Measurements from ENCODE around the gene C12orf60. TPM values are rescaled to one million over a fixed set of nuclear protein-coding genes. Genes with fewer than 3 reads are reported as not detected.

The C12orf60 gene
- total RNA-seq, 3 donors from 2014 or later (not counting 1 experiment from before 2014, with no cell fraction given): 0.28 to 0.79 (median 0.33) TPM

GRCh38 chr12:14770496-14771461, 32.7 kb upstream of the C12orf60 start:
- Histone ChIP-seq H3K4me1 (ENCODE audit: control insufficient read depth, insufficient read depth, low read length) (peaks cover 42% of the 10 kb centered on the region), H3K27ac (ENCODE audit: low read length) (peak overlapping the region; percentile 93), H3K9me3 (ENCODE audit: control insufficient read depth, insufficient read depth, low read length) (no peaks in the 10 kb centered on the region), H3K27me3 (ENCODE audit: control insufficient read depth, insufficient read depth, low read length) (no peaks in the 10 kb centered on the region), H3K4me3 (ENCODE audit: low read length) (peak overlapping the region; percentile 70), H3K36me3 (ENCODE audit: control insufficient read depth, insufficient read depth, low read length) (peaks cover 3% of the 10 kb centered on the region)
- Mint-ChIP-seq H3K36me3 (peaks cover 4% of the 10 kb centered on the region), H3K4me1 (peaks cover 79 to 80% of the 10 kb centered on the region in 2 donors), H3K27ac (peak overlapping the region; percentile 99), H3K9me3 (no peaks in the 10 kb centered on the region), H3K4me3 (peak overlapping the region; percentile 96), H3K27me3 (ENCODE audit: low read depth in 2 of 2) (no peaks in the 10 kb centered on the region)
- DNase-seq (peak; percentile 93 to 96), ATAC-seq (peak; percentile 32 to 72 (median 48))
- TF ChIP-seq CTCF (IDR thresholded peaks at IDR 0.05): no peak
- intact Hi-C loops (cut with micrococcal nuclease): loop anchor here (1.0 to 5.0 kb wide), 7 partner anchors 33 to 1668 kb away; partner anchors contain the start of genes ARHGDIB, C12orf60, GSG1 and MGP
- WGBS (ENCODE audit: insufficient coverage): under 1% methylated on average over 56 of the region's 56 CpGs

- no peaks in the 10 kb centered on the region for H3K27me3 ChIP-seq (ENCODE audit: control insufficient read depth, insufficient read depth, low read length)
- TF ChIP-seq CTCF (IDR thresholded peaks at IDR 0.05): no peak
- peak overlapping the region; percentile 93 for H3K27ac ChIP-seq (ENCODE audit: low read length)
- intact Hi-C loops (cut with micrococcal nuclease): loop anchor here (2.0 to 5.0 kb wide), 6 partner anchors 113 to 1669 kb away; partner anchors contain the start of genes ARHGDIB, GSG1 and MGP
- Mint-ChIP-seq H3K36me3 (no peaks in the 10 kb centered on the region), H3K4me1 (peaks cover 81 to 83% of the 10 kb centered on the region in 2 donors), H3K27me3 (ENCODE audit: low read depth in 2 of 2) (no peaks in the 10 kb centered on the region), H3K27ac (peak overlapping the region; percentile 99), H3K4me3 (peak overlapping the region; percentile 96), H3K9me3 (no peaks in the 10 kb centered on the region)
- WGBS (ENCODE audit: insufficient coverage): 3% methylated on average over 2 of the region's 6 CpGs
- H3K4me1 ChIP-seq (ENCODE audit: control insufficient read depth, insufficient read depth, low read length): peaks cover 42% of the 10 kb centered on the region
- H3K36me3 ChIP-seq (ENCODE audit: control insufficient read depth, insufficient read depth, low read length): peaks cover 3% of the 10 kb centered on the region
- DNase-seq (peak in 1 of 2 donors; percentile 81), ATAC-seq (peak in 1 of 3 donors; percentile 4)
- H3K9me3 ChIP-seq (ENCODE audit: control insufficient read depth, insufficient read depth, low read length): no peaks in the 10 kb centered on the region
- H3K4me3 ChIP-seq (ENCODE audit: low read length): peak overlapping the region; percentile 70
Measured at GRCh38 chr12:14771651-14772137, 31.8 kb upstream of the C12orf60 start.

GRCh38 chr12:14772946-14773345, 30.5 kb upstream of the C12orf60 start:
- TF ChIP-seq CTCF (IDR thresholded peaks at IDR 0.05): no peak
- ATAC-seq (no peak), DNase-seq (no peak)
- Histone ChIP-seq H3K4me1 (ENCODE audit: control insufficient read depth, insufficient read depth, low read length) (peaks cover 36% of the 10 kb centered on the region), H3K36me3 (ENCODE audit: control insufficient read depth, insufficient read depth, low read length) (no peaks in the 10 kb centered on the region), H3K9me3 (ENCODE audit: control insufficient read depth, insufficient read depth, low read length) (no peaks in the 10 kb centered on the region), H3K4me3 (ENCODE audit: low read length) (no peak overlapping the region), H3K27ac (ENCODE audit: low read length) (no peak overlapping the region), H3K27me3 (ENCODE audit: control insufficient read depth, insufficient read depth, low read length) (no peaks in the 10 kb centered on the region)
- intact Hi-C loops (cut with micrococcal nuclease): loop anchor here (5.0 kb wide), 1 partner anchor 1671 kb away; the partner anchor contains the start of gene GSG1
- peaks cover 69 to 71% of the 10 kb centered on the region in 2 donors for H3K4me1 Mint-ChIP-seq
- H3K27ac Mint-ChIP-seq: peak overlapping the region; percentile 96 to 99
- H3K36me3 Mint-ChIP-seq: no peaks in the 10 kb centered on the region
- 97% methylated on average over 4 of the region's 5 CpGs for WGBS (ENCODE audit: insufficient coverage)
- H3K27me3 Mint-ChIP-seq (ENCODE audit: low read depth in 2 of 2): no peaks in the 10 kb centered on the region
- no peaks in the 10 kb centered on the region for H3K9me3 Mint-ChIP-seq
- peak overlapping the region; percentile 100 for H3K4me3 Mint-ChIP-seq
